ENCODE measurements around the gene ITSN2. TPM values are rescaled to one million over a fixed set of nuclear protein-coding genes. Genes with fewer than 3 reads are reported as not detected.
A peak's percentile ranks its signal among the peaks of the same experiment; 100 is the strongest.

The ITSN2 gene
- total RNA-seq, 2 donors from 2014 or later = 12.6 to 16.8 TPM

DNA sequence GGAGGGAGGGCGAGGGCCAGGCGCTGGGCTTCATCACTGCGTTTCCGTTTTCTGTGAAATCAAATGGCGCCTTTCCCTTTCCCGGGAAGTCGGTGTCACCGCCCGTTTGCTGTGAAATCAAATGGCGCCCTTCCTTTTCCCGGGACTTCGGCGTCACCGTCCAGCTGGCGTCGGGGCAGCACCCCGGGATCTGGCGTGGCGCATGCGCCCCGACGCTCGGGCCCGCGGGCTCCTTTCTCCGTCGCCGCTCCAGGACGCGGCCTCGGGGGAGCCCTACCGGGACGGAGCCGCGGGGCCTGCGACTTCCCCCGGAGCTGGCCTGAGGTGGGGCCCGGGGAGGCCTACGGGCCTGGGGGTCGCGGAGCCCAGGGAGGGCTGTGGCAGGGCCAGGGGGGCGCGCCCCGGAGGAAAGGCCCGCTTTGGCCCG is 185.5 kb downstream of the ITSN2 start, which contains the start of gene FAM228A:
FAM228A (plus strand) TSS at position 203 of the 427 bp plus-strand sequence. CDS start 428 bp downstream, outside the sequence.
- H3K4me1 Mint-ChIP-seq = no peaks in the 10 kb centered on the region
- no peaks in the 10 kb centered on the region for H3K36me3 ChIP-seq (ENCODE audit: control insufficient read depth, insufficient read depth, low read length)
- peaks cover 36% of the 10 kb centered on the region for H3K27me3 ChIP-seq (ENCODE audit: control insufficient read depth, insufficient read depth, low read length, poor library complexity, severe bottlenecking)
- H3K27ac ChIP-seq (ENCODE audit: low read depth, low read length) = no peak within 1 kb of the TSS
- H3K9ac ChIP-seq (ENCODE audit: extremely low read depth, low read length, poor library complexity, severe bottlenecking) = no peak within 1 kb of the TSS
- H3K4me3 ChIP-seq (ENCODE audit: low read length) = no peak within 1 kb of the TSS
- no peaks in the 10 kb centered on the region for H3K4me1 ChIP-seq (ENCODE audit: control insufficient read depth, insufficient read depth, low read length)
- WGBS, 2 experiments (ENCODE audit: insufficient coverage in 1 of 2, insufficient read length in 1 of 2) = 97 to 98% methylated on average over 18 to 46 of the region's 46 CpGs
- TF ChIP-seq CTCF (conservative IDR thresholded peaks at IDR 0.05) = no peak
- H3K9me3 ChIP-seq (ENCODE audit: control insufficient read depth, low read length) = no peaks in the 10 kb centered on the region
- no peak within 1 kb of the TSS for H3K27ac Mint-ChIP-seq
- H3K36me3 Mint-ChIP-seq (ENCODE audit: low read depth) = no peaks in the 10 kb centered on the region
- peaks cover 39% of the 10 kb centered on the region for H3K27me3 Mint-ChIP-seq (ENCODE audit: insufficient read depth)
- H3K9me3 Mint-ChIP-seq = peaks cover 6% of the 10 kb centered on the region
- H3K4me3 Mint-ChIP-seq = no peak within 1 kb of the TSS
- no peak for DNase-seq

GRCh38 chr2:24169023-24169422 is 191.3 kb downstream of the ITSN2 start:
- Mint-ChIP-seq H3K9me3 (peaks cover 2% of the 10 kb centered on the region), H3K27ac (no peak overlapping the region), H3K4me1 (no peaks in the 10 kb centered on the region), H3K36me3 (ENCODE audit: low read depth) (no peaks in the 10 kb centered on the region), H3K27me3 (ENCODE audit: insufficient read depth) (peaks cover 15% of the 10 kb centered on the region), H3K4me3 (no peak overlapping the region)
- whole genome bisulfite sequencing, 2 experiments (ENCODE audit: insufficient coverage in 1 of 2, insufficient read length in 1 of 2) = 89% methylated on average over 5 of the region's 5 CpGs; no CpG with 5 or more reads in 1 of the 2 experiments
- Histone ChIP-seq H3K4me3 (ENCODE audit: low read length) (no peak overlapping the region), H3K27me3 (ENCODE audit: control insufficient read depth, insufficient read depth, low read length, poor library complexity, severe bottlenecking) (peaks cover 10% of the 10 kb centered on the region), H3K27ac (ENCODE audit: low read depth, low read length) (no peak overlapping the region), H3K36me3 (ENCODE audit: control insufficient read depth, insufficient read depth, low read length) (no peaks in the 10 kb centered on the region), H3K4me1 (ENCODE audit: control insufficient read depth, insufficient read depth, low read length) (no peaks in the 10 kb centered on the region), H3K9ac (ENCODE audit: extremely low read depth, low read length, poor library complexity, severe bottlenecking) (no peak overlapping the region), H3K9me3 (ENCODE audit: control insufficient read depth, low read length) (no peaks in the 10 kb centered on the region)
- DNase-seq = no peak
- no peak for TF ChIP-seq CTCF (conservative IDR thresholded peaks at IDR 0.05)

DNA sequence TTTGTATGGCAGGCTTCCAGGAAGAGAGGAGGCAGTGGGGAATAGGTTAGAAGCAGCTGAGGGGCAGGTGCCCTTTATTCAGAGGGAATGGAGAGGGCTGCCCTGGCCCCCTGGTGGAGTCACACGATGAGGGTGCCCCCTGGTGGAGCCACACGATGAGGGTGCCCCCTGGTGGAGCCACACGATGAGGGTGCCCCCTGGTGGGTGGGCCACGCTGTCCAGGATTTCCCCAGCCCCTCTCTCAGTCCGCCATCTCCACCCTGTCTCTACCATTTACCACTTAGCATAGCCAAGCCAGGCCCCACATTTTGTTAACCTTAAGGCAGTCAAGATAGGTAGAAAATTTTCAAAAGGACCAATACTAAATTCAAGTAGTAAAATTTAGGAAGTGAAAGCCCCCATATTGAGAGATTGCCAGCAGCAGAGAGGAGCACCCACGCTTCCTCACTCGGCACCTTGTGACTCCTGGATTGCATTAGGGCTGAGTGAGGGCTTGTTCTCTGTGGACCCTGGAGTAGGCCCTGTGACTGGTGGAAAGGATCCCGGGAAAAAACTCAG is 195.8 kb downstream of the ITSN2 start:
- Histone ChIP-seq H3K4me1 (ENCODE audit: control insufficient read depth, insufficient read depth, low read length) (no peaks in the 10 kb centered on the region), H3K4me3 (ENCODE audit: low read length) (no peak overlapping the region), H3K27me3 (ENCODE audit: control insufficient read depth, insufficient read depth, low read length, poor library complexity, severe bottlenecking) (peaks cover 10% of the 10 kb centered on the region), H3K27ac (ENCODE audit: low read depth, low read length) (no peak overlapping the region), H3K36me3 (ENCODE audit: control insufficient read depth, insufficient read depth, low read length) (no peaks in the 10 kb centered on the region), H3K9me3 (ENCODE audit: control insufficient read depth, low read length) (peaks cover 15% of the 10 kb centered on the region), H3K9ac (ENCODE audit: extremely low read depth, low read length, poor library complexity, severe bottlenecking) (no peak overlapping the region)
- Mint-ChIP-seq H3K27ac (no peak overlapping the region), H3K36me3 (ENCODE audit: low read depth) (peaks cover 15% of the 10 kb centered on the region), H3K4me3 (no peak overlapping the region), H3K9me3 (peaks cover 15% of the 10 kb centered on the region), H3K4me1 (no peaks in the 10 kb centered on the region), H3K27me3 (ENCODE audit: insufficient read depth) (peaks cover 10% of the 10 kb centered on the region)
- DNase-seq = peak; percentile 73
- TF ChIP-seq CTCF (conservative IDR thresholded peaks at IDR 0.05) = peak; percentile 84
- 63 to 100% methylated on average over 3 to 8 of the region's 8 CpGs for WGBS, 2 experiments (ENCODE audit: insufficient coverage in 1 of 2, insufficient read length in 1 of 2)

Data from endodermal cell (in vitro differentiated cells).